A172 (cell line): ENCODE data around the gene PRDX6. TPM values are rescaled to one million over a fixed set of nuclear protein-coding genes. Genes with fewer than 3 reads are reported as not detected.
"Not testable (repeated sequence)": the region's sequence is repeated elsewhere in the genome, so short reads cannot be mapped to it uniquely, and the experiment has no call there.

Source experiments
- DNase-seq: peaks from one replicate; pipeline ENCODE4 v3.0.0-alpha.2; 2015; ENCODE audit warnings: low spot score
- total RNA-seq: library from RNA; depleted of rRNA; stranded (reverse); fragments of >200 nt; shearing (Covaris generic); gene quantifications from 2 replicates; pipeline ENCODE4 v1.2.3, GENCODE V29; 2014; rRNA removed

The PRDX6 gene
- 436 and 466 TPM in 2 replicates for total RNA-seq

DNA sequence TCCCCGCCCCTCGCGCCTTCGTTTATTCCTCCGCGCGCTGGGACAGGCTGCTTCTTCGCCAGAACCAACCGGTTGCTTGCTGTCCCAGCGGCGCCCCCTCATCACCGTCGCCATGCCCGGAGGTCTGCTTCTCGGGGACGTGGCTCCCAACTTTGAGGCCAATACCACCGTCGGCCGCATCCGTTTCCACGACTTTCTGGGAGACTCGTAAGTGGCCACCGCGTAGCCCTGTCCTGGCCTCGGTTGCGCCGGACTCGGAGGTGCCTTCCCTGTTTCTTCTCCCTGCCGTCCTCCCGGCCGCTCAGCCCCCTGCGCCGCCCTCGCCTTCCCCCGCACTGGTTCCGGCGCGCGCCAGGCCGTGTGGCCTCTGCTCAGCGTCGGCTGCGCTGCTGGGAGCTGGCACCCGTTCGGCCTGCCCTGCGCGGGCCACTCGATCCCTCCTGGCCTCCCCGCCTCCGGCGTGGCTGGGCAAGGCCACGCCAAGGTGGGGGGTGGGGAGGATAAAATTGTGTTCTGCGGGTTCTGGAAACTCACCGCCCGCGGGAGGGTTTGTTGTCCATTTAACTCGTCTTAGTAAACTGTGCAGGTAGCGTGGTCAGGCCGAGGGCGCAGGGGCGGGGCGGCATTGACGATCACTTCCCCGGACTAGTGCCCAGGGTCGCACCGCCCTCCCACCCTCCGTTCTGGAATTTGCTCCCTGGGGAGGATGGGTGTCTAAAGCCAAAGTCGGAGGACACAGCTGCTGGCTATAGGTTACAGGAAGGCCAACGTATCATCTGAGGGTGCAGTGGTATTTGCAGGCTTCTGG is at the start of gene PRDX6:
TSS of gene PRDX6 (plus strand) at position 50 of the 808 bp plus-strand sequence. CDS start at position 113, 63 bp downstream.
- no peak for DNase-seq

- DNase-seq: peak; percentile 88
Measured at GRCh38 chr1:173429471-173430402, 47.4 kb upstream of the PRDX6 start.

DNA sequence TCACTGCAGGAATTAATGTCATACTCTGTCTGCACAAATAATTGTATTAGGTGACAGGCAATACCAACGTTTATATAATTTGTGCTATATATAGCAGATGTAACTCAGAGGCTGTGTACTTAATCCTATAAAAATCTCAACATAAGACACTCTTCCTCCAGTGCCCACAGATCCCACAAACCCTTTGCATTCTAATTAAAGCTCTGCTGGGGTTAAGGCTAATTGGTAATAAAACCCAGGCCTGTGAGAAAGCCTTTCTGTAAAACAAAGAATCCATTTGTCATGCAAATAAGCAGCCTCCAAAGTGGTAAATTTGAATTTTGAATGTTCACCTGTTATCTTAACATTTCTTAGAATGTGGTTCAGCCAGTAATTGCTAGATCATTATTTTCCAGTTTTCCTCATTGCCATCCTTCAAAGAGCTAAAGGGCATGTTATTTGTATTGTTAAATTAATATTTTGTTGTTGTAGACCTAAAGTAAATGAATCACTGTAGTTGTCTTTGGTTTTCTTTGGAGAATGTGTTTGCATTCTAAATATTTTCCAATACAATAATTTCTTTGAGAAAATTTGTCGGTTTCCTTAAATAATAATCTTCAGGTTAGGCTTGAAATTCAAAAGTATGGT is 46.3 kb upstream of the PRDX6 start:
- DNase-seq: no peak

GRCh38 chr1:173431304-173432045 is 45.7 kb upstream of the PRDX6 start:
- DNase-seq: peak; percentile 89

DNA sequence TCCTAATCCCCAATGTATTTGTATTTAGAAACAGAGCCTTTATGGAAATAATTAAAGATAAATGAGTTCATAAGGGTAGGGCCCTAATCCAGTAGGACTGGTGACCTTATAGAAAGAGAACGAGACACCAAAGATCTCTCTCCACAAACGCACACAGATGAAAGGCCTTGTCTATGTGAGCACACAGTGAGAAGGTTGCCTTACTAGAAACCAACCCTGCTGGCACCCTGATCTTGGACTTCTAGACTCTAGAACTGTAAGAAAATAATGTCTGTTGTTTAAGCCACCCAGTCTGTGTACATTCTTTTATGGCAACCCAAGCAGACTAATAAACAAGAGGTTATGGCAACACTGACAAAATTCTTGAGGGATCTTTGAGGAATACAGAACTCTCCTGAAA is 44.8 kb upstream of the PRDX6 start:
- DNase-seq: no peak

- no peak for DNase-seq
Measured at GRCh38 chr1:173433751-173434326, 43.3 kb upstream of the PRDX6 start.

- DNase-seq: no peak
Measured at GRCh38 chr1:173436841-173437428, 40.2 kb upstream of the PRDX6 start.

GRCh38 chr1:173438675-173439074 is 38.5 kb upstream of the PRDX6 start:
- DNase-seq: no peak

DNA sequence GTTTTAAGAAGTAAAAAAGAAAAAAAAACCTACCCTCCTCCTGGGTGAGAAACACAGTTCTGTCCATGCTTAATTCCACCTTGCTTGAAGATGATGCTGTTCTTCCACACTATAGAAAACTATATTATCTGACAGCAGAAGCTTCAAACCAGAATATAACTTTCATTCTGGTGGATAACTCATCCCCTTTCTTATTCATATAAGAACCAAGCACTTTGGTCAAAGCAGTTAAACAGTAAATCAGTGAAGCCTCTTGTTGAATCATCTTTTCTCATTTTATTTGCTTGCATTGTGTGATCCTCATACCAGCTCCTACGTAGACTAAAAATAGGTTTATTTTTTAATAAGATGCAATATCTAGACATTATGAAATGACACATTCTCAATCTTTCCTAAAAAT is 36.7 kb upstream of the PRDX6 start:
- no peak for DNase-seq

- DNase-seq: no peak
Measured at GRCh38 chr1:173444757-173445156, 32.4 kb upstream of the PRDX6 start.

GRCh38 chr1:173445164-173445563 is 32.0 kb upstream of the PRDX6 start:
- DNase-seq: no peak

- no peak for DNase-seq
Measured at GRCh38 chr1:173445656-173446055, 31.5 kb upstream of the PRDX6 start.

GRCh38 chr1:173447224-173447623 is 29.9 kb upstream of the PRDX6 start:
- DNase-seq: no peak

- DNase-seq: no peak
Measured at GRCh38 chr1:173448945-173449344, 28.2 kb upstream of the PRDX6 start.

GRCh38 chr1:173451981-173452380 is 25.2 kb upstream of the PRDX6 start:
- no peak for DNase-seq

- no peak for DNase-seq
Measured at GRCh38 chr1:173453982-173454381, 23.2 kb upstream of the PRDX6 start.

- DNase-seq: no peak
Measured at GRCh38 chr1:173454966-173455524, 22.1 kb upstream of the PRDX6 start.

DNA sequence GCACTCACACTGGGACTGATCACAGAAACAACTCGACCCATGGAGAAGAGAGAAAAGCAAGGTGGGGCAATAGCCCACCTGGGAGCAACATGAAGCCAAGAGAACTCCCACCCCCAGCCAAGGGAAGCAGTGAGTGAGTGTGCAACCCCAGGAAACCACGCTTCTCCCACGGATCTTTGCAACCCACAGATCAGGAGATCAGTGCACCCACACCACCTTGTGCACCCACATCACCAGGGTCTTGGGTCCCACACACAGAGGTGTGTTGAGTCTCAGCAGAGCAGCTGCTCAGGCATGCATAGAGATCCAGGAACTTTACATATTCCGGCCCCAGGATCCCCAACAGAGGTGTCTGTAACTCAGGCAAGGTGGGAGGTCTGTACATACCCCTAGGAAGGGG is 17.2 kb upstream of the PRDX6 start:
- no peak for DNase-seq

DNA sequence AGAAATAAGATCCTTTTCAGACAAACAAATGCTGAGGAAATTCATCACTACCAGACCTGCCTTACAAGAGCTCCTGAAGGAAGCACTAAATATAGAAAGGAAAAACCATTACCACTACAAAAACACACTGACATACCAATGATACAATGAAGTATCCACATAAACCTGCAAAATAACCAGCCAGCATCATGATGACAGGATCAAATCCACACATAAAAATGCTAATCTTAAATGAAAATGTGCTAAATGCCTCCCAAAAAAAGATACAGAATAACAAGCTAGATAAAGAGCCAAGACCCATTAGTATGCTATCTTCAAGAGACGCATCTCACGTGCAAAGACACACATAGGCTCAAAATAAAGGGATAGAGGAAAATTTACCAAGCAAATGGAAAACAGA is 14.5 kb upstream of the PRDX6 start:
- not testable (repeated sequence) for DNase-seq

GRCh38 chr1:173464185-173464584 is 12.9 kb upstream of the PRDX6 start:
- DNase-seq: not testable (repeated sequence)
